K562 (cell line): ENCODE data around the gene GPR37. TPM values are rescaled to one million over a fixed set of nuclear protein-coding genes. Genes with fewer than 3 reads are reported as not detected.

Experiments
- ATAC-seq: fragments of 200-7000 bp; cut with Tn5 transposase; 3 replicates; pipeline ENCODE4 v1.9.1; 2020; ENCODE audit warnings: moderate library complexity
- BruUV-seq: library from RNA; stranded (reverse); fragments of 400-500 nt; replicated peaks from 2 replicates; lab custom pipeline; 2021; lab: Mats Ljungman, UMichigan
- CTCF ChIA-PET: fragments of 300-600 bp; formaldehyde crosslinking; extraction: SDS; loops from one replicate; lab custom pipeline; 2021; ENCODE audit warnings: low intra/inter-chr PET ratio; lab: Yijun Ruan, JAX
- POLR2A ChIA-PET: fragments of 300-600, 350-650 bp; sonication (Branson Sonifier 250); formaldehyde crosslinking; extraction: SDS; loops from one replicate; lab custom pipeline; 2021; ENCODE audit warnings: antibody characterized with exemption, inconsistent platforms; lab: Yijun Ruan, JAX
- DNase-seq, 4 experiments: peaks; one replicate each; pipeline versions ENCODE4 v3.0.0 to v3.0.0-alpha.2; 2011 to 2018; ENCODE audit warnings: low spot score in 3 of 4, mixed read lengths in 3 of 4; ENCODE audit errors: extremely low read depth in 1 of 4
- FAIRE-seq: peaks from 2 replicates; lab custom pipeline; 2011; peaks lifted over from hg19 to GRCh38; lab: Jason Lieb, UNC
- H2AFZ ChIP-seq: 2 replicates; pipeline ENCODE4 v1.6.0; 2011; ENCODE audit warnings: low read depth, low read length, control low read depth, inconsistent platforms
- H3K27ac ChIP-seq: fragments of 200-600 bp; 3 replicates; pipeline ENCODE4 v1.8.0; 2011; ENCODE audit warnings: low read depth, mild to moderate bottlenecking, control low read depth, inconsistent platforms, low read length, moderate library complexity, mixed read lengths; ENCODE audit errors: extremely low read depth
- H3K27me3 ChIP-seq, 2 experiments: fragments of 300-600 bp in 1 of 2; 2 replicates in 1 of 2; 3 replicates in 1 of 2; pipeline versions ENCODE4 v1.6.0 to v1.8.0; 2011; ENCODE audit warnings: inconsistent platforms in 2 of 2, low read length in 2 of 2, mild to moderate bottlenecking in 1 of 2, mixed read lengths in 1 of 2, moderate library complexity in 1 of 2; ENCODE audit not compliant: control insufficient read depth in 2 of 2, insufficient read depth in 2 of 2
- H3K36me3 ChIP-seq: fragments of 300-600 bp; 3 replicates; pipeline ENCODE4 v1.8.0; 2011; ENCODE audit warnings: mild to moderate bottlenecking, low read length, inconsistent platforms; ENCODE audit not compliant: control insufficient read depth, insufficient read depth
- H3K4me1 ChIP-seq, 2 experiments: fragments of 200-600 bp in 1 of 2; replicated peaks in 1 of 2; 2 replicates in 1 of 2; 3 replicates in 1 of 2; pipeline versions ENCODE4 v1.5.1 to v1.8.0; 2011; ENCODE audit warnings: inconsistent platforms in 2 of 2, low read length in 2 of 2, mild to moderate bottlenecking in 1 of 2, mixed read lengths in 1 of 2, moderate library complexity in 1 of 2; ENCODE audit not compliant: control insufficient read depth in 2 of 2, insufficient read depth in 2 of 2
- H3K4me2 ChIP-seq: 2 replicates; pipeline ENCODE4 v1.6.1; 2011; ENCODE audit warnings: low read length, control low read depth, inconsistent platforms, mixed read lengths; ENCODE audit not compliant: insufficient read depth
- H3K4me3 ChIP-seq: fragments of 200-600 bp; sonication (generic), shearing (Covaris generic); 2 replicates; pipeline ENCODE4 v1.5.1; 2016; ENCODE audit warnings: control low read depth, inconsistent platforms
- H3K79me2 ChIP-seq: fragments of 200-600 bp; 3 replicates; pipeline ENCODE4 v1.8.0; 2011; ENCODE audit warnings: low read length, inconsistent platforms; ENCODE audit not compliant: control insufficient read depth, insufficient read depth
- H3K9ac ChIP-seq, 2 experiments: 2 replicates each; pipeline versions ENCODE4 v1.6.0 to v1.6.1; 2011; ENCODE audit warnings: low read depth in 2 of 2, low read length in 2 of 2, control low read depth in 1 of 2, inconsistent platforms in 1 of 2, mild to moderate bottlenecking in 1 of 2, mixed read lengths in 1 of 2; ENCODE audit not compliant: insufficient read depth in 1 of 2
- H3K9me1 ChIP-seq: one replicate; pipeline ENCODE4 v1.6.0; 2011; ENCODE audit warnings: inconsistent platforms, mild to moderate bottlenecking, low read length, moderate library complexity; ENCODE audit not compliant: control insufficient read depth, insufficient read depth
- H3K9me3 ChIP-seq: replicated peaks from 2 replicates; pipeline ENCODE4 v1.5.1; 2011; ENCODE audit warnings: low read depth, low read length, inconsistent platforms; ENCODE audit not compliant: control insufficient read depth, insufficient read depth
- H4K20me1 ChIP-seq: replicated peaks from 2 replicates; pipeline ENCODE4 v1.6.1; 2011; ENCODE audit warnings: low read length, inconsistent platforms, mixed read lengths; ENCODE audit not compliant: control insufficient read depth, insufficient read depth
- AFF4 ChIP-seq: sonication (generic); formaldehyde crosslinking; IDR thresholded peaks from 2 replicates; pipeline ENCODE4 v1.8.0; 2023; ENCODE audit warnings: mild to moderate bottlenecking, missing genetic modification reagents
- FOXK1 ChIP-seq: sonication (generic); formaldehyde crosslinking; IDR thresholded peaks from 2 replicates; pipeline ENCODE4 v1.8.0; 2022; ENCODE audit warnings: missing genetic modification reagents, mild to moderate bottlenecking, borderline replicate concordance
- KAT7 ChIP-seq: sonication (generic); formaldehyde crosslinking; IDR thresholded peaks from 2 replicates; pipeline ENCODE4 v1.8.0; 2022; ENCODE audit warnings: missing genetic modification reagents, mild to moderate bottlenecking, borderline replicate concordance
- MAFF ChIP-seq: IDR thresholded peaks from 2 replicates; pipeline ENCODE4 v1.6.1; 2012; ENCODE audit warnings: low read length, improper control_type of control experiment
- MAFK ChIP-seq: IDR thresholded peaks from 2 replicates; pipeline ENCODE4 v1.6.1; 2011; ENCODE audit warnings: low read length, improper control_type of control experiment
- MED1 ChIP-seq: sonication (generic); formaldehyde crosslinking; IDR thresholded peaks from 2 replicates; pipeline ENCODE4 v1.8.1; 2023; ENCODE audit warnings: missing genetic modification reagents, borderline replicate concordance
- MEIS2 ChIP-seq: fragments of 450-650 bp; IDR thresholded peaks from 2 replicates; pipeline ENCODE4 v1.6.1; 2014; ENCODE audit warnings: mild to moderate bottlenecking; ENCODE audit not compliant: partially characterized antibody
- MTA1 ChIP-seq: fragments of 450-650 bp; IDR thresholded peaks from 2 replicates; pipeline ENCODE4 v1.6.1; 2017; ENCODE audit warnings: borderline replicate concordance
- NFIC ChIP-seq: fragments of 450-650 bp; IDR thresholded peaks from 2 replicates; pipeline ENCODE4 v1.6.1; 2017; ENCODE audit warnings: mild to moderate bottlenecking, inconsistent platforms
- NFIX ChIP-seq: fragments of 250-450 bp; sonication (Bioruptor Pico); IDR thresholded peaks from 2 replicates; pipeline ENCODE4 v1.4.0; 2020; ENCODE audit warnings: low read depth, mild to moderate bottlenecking, moderate library complexity
- PTTG1 ChIP-seq: fragments of 450-650 bp; IDR thresholded peaks from 2 replicates; pipeline ENCODE4 v1.6.1; 2016; ENCODE audit warnings: low read depth, mild to moderate bottlenecking, missing genetic modification characterization, missing compliant biosample characterization
- TCF7 ChIP-seq: sonication (generic); IDR thresholded peaks from 2 replicates; pipeline ENCODE4 v1.6.1; 2016; ENCODE audit warnings: antibody characterized with exemption, borderline replicate concordance
- TFAP4 ChIP-seq: sonication (generic); formaldehyde crosslinking; IDR thresholded peaks from 2 replicates; pipeline ENCODE4 v1.8.0; 2022; ENCODE audit warnings: missing genetic modification reagents, mild to moderate bottlenecking, moderate library complexity, borderline replicate concordance
- TRIM28 ChIP-seq: fragments of 450-650 bp; IDR thresholded peaks from 2 replicates; pipeline ENCODE4 v1.6.1; 2017
- ZBTB9 ChIP-seq: fragments of 450-650 bp; formaldehyde crosslinking; IDR thresholded peaks from 2 replicates; pipeline ENCODE4 v1.4.0; 2020; ENCODE audit warnings: mild to moderate bottlenecking, moderate library complexity
- ZNF316 ChIP-seq: fragments of 450-650 bp; IDR thresholded peaks from 2 replicates; pipeline ENCODE4 v1.6.1; 2016
- WGBS: fragments of 100-300 bp; shearing (Covaris generic); methylation state at CpG from one replicate; pipeline ENCODE4 v1.1.6; 2016; ENCODE audit warnings: low coverage, mixed read lengths; ENCODE audit not compliant: insufficient coverage; ENCODE audit errors: missing lambda C conversion rate; 5-methylcytosine and 5-hydroxymethylcytosine counted together
- in situ Hi-C: fragments of 300-500 bp; cut with MboI; formaldehyde crosslinking; loops from 4 replicates; pipeline ENCODE4 v1.15.0; 2018; ENCODE audit warnings: inconsistent platforms, mixed read lengths
- intact Hi-C: fragments of 100-400 bp; cut with micrococcal nuclease; formaldehyde crosslinking; loops from 2 replicates; pipeline ENCODE4 v1.14.2; 2022
- polyA plus RNA-seq, 8 experiments: library from polyadenylated mRNA; depleted of rRNA in 4 of 8; stranded (reverse) in 5 of 8; unstranded in 3 of 8; fragments of >200 nt; fragmentation: Nextera tagmentation in 2 of 8; fragmentation: Illumina TruSeq in 1 of 8; extraction: Ambion mirVana in 2 of 8; extraction: Trizol in 1 of 8; gene quantifications; 2 replicates each; pipeline versions ENCODE4 v1.2.1 to v1.2.3, GENCODE V29; 2011 to 2014; ENCODE audit warnings: inconsistent platforms in 1 of 8, missing spikeins in 1 of 8
- total RNA-seq, 7 experiments: library from RNA; depleted of rRNA in 6 of 7; stranded (reverse); fragments of >200 nt in 6 of 7; fragmentation: Illumina TruSeq in 2 of 7; extraction: Trizol in 2 of 7; gene quantifications; 2 replicates each; pipeline versions ENCODE4 v1.2.1 to v1.2.3, GENCODE V29; 2011 to 2021; ENCODE audit warnings: low replicate concordance in 1 of 7

GPR37 gene
- total and polyA plus RNA-seq, 9 of the 15 experiments (the other 6 are each of a cell fraction or from before 2014, with no cell fraction given), result 0.03 TPM; not detected in 8

- no peak overlapping the region for H2AFZ ChIP-seq
- WGBS, result 8% methylated on average over 1 of the region's 1 CpG
- H3K9me3 ChIP-seq, result no peaks in the 10 kb centered on the region
- FAIRE-seq (no peak), ATAC-seq (no peak), DNase-seq (no peak)
- ChIA-PET CTCF (no interaction called here), POLR2A (interaction anchor here (0.7 to 1.3 kb wide), 2 partner anchors 17 to 494 kb away, joined by 3 to 5 read pairs; no protein-coding TSS in a partner anchor)
- H4K20me1 ChIP-seq, result no peaks in the 10 kb centered on the region
- intact Hi-C loops, result no loop called here
- BruUV-seq, result no TSS peak
- H3K27ac ChIP-seq, result no peak overlapping the region
- in situ Hi-C loops, result no loop called here
- H3K27me3 ChIP-seq, result peaks cover 15 to 20% of the 10 kb centered on the region in 2 experiments
- H3K4me1 ChIP-seq, result peaks cover 0 to 19% of the 10 kb centered on the region in 2 experiments; a peak in 2 of 5 replicates
- no peak overlapping the region for H3K4me3 ChIP-seq
- peak; percentile 68 for TF ChIP-seq NFIX (CRISPR knock-in tag)
- TF ChIP-seq TCF7, result no peak
- TF ChIP-seq TRIM28, result no peak
- TF ChIP-seq ZNF316, result no peak
- no peak for TF ChIP-seq MAFK
- TF ChIP-seq KAT7 (CRISPR knock-in tag), result no peak
- TF ChIP-seq PTTG1 (tag), result no peak
- no peak for TF ChIP-seq FOXK1
- TF ChIP-seq MAFF, result no peak
- TF ChIP-seq MTA1, result no peak
- TF ChIP-seq NFIC, result peak; percentile 87
- no peak for TF ChIP-seq MED1 (CRISPR knock-in tag)
- no peak for TF ChIP-seq TFAP4
- TF ChIP-seq AFF4 (CRISPR knock-in tag), result no peak
- no peak for TF ChIP-seq ZBTB9
- no peak for TF ChIP-seq MEIS2
- H3K79me2 ChIP-seq, result no peaks in the 10 kb centered on the region
- H3K4me2 ChIP-seq, result no peak overlapping the region
- no peaks in the 10 kb centered on the region for H3K9me1 ChIP-seq
- no peak overlapping the region for H3K9ac ChIP-seq
- no peaks in the 10 kb centered on the region for H3K36me3 ChIP-seq
Measured at GRCh38 chr7:124768525-124768924, 2.9 kb upstream of the GPR37 start.
